AG09309 (cell line): ENCODE data around the gene STXBP5.

Experiments
- DNase-seq: peaks from one replicate; pipeline ENCODE4 v3.0.0-alpha.2; 2010; ENCODE audit warnings: low read depth
- H3K4me3 ChIP-seq: 2 replicates; pipeline ENCODE4 v1.5.1; 2011; ENCODE audit warnings: mild to moderate bottlenecking, low read depth, low read length, moderate library complexity; ENCODE audit not compliant: control insufficient read depth
- CTCF ChIP-seq: IDR thresholded peaks from 2 replicates; pipeline ENCODE4 v1.5.1; 2011; ENCODE audit warnings: mild to moderate bottlenecking, low read depth, low read length, inconsistent platforms; ENCODE audit not compliant: insufficient read depth, control insufficient read depth; ENCODE audit errors: missing control alignments

The STXBP5 gene

GRCh38 chr6:147345902-147346301 is 141.7 kb downstream of the STXBP5 start:
- no peak for DNase-seq
- no peak for TF ChIP-seq CTCF
- H3K4me3 ChIP-seq: no peak overlapping the region

DNA sequence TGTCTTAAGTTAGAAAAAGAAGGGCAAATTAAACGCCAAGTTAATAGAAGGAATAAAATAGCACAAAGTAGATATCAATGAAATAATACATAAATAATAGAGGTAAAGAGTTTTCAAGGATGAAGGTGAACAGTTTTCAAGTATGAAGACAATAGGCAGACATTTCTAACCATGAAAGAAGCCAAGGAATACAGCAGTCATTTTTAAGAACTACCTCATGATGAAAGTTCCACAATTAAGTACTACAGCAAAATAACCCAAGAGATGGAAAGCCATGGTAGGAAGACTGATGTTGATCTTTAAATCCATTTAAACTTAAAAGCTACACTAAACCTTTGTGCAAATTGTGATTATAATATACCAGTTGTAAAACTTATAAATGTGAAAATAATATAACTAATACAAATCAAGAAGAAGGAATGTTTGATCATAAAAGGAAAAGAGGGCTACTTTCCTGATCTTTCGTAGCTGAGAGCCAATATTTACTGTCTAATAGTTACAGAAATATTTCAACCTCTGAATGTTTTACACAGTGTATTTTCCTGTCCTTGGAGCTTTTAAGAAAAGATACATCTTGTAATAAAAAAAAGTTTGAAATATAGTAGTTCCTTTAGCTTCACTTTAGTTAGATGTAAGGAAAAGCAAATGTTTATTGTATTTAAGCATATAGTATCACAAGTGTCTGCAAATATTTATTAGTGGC is 143.1 kb downstream of the STXBP5 start:
- H3K4me3 ChIP-seq: no peak overlapping the region
- TF ChIP-seq CTCF: no peak
- no peak for DNase-seq

GRCh38 chr6:147347882-147348575 is 143.8 kb downstream of the STXBP5 start:
- H3K4me3 ChIP-seq: no peak overlapping the region
- no peak for TF ChIP-seq CTCF
- DNase-seq: no peak

DNA sequence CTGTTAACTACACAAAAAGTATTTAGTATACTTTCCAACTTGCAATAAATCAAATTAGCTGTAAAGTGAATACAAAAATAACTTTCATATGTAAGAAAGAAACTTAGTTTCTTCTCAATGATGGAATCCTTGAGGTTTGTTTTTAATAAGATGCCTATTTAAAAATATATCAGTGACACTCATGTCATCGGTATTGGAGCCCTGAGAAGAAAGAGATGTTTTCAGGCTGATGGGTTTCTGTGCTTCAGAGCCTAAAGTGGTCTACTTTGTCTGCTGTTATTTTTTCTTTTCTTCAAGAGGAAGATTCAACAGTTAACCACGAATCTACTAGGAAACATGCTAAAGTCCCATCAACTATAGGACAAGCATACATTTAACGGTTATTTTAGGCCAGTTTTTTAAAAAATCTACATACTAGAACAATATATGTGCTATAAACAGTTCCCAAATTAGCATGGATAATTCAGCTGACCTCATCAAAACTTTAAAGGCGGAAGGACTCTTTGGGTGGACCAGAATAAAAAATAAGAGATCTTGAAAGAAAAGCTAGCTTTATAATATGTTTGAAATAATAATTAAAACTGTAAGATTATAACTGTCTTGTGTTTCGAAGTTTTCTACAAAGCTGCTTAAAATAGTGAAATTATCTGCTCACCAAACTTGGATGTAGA is 157.2 kb downstream of the STXBP5 start:
- TF ChIP-seq CTCF: no peak
- no peak overlapping the region for H3K4me3 ChIP-seq
- DNase-seq: no peak

GRCh38 chr6:147366290-147366689 is 162.1 kb downstream of the STXBP5 start:
- H3K4me3 ChIP-seq: no peak overlapping the region
- TF ChIP-seq CTCF: no peak
- no peak for DNase-seq

DNA sequence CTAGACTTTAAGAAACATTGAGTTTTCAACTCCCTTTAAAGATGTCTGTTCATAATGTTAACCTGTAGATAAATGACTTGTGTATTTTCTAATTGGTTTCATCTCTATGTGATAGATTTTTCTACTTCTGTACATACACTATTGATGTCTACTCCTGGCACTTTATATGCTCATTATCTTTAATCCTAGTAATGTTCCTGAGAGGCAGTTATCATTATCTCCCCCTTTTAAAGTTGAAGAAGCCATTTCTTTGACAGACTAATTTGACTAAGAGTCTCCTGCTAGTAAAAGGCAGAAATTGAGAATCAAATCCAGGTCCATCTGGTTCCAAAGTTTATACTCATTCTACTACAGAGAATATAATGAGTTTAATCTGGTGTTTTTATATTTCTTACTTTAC is 167.1 kb downstream of the STXBP5 start:
- TF ChIP-seq CTCF: no peak
- no peak overlapping the region for H3K4me3 ChIP-seq
- DNase-seq: no peak
